WTC11 (cell line): Measurements from ENCODE around the gene RNF151.

Experiments used
- CBFB ChIP-seq: sonication (generic); formaldehyde crosslinking; IDR thresholded peaks from 2 replicates; pipeline ENCODE4 v1.8.1; 2022; ENCODE audit warnings: mild to moderate bottlenecking, low read depth, missing genetic modification reagents
- ETV6 ChIP-seq: sonication (generic); formaldehyde crosslinking; IDR thresholded peaks from 2 replicates; pipeline ENCODE4 v1.8.1; 2022; ENCODE audit warnings: mild to moderate bottlenecking, missing genetic modification reagents
- FOXJ3 ChIP-seq: sonication (generic); formaldehyde crosslinking; IDR thresholded peaks from 2 replicates; pipeline ENCODE4 v1.9.0; 2021; ENCODE audit warnings: missing genetic modification reagents, mild to moderate bottlenecking, borderline replicate concordance
- KAT7 ChIP-seq: sonication (generic); formaldehyde crosslinking; IDR thresholded peaks from 2 replicates; pipeline ENCODE4 v1.8.1; 2023; ENCODE audit warnings: missing genetic modification reagents, mild to moderate bottlenecking, borderline replicate concordance
- NR1H2 ChIP-seq: sonication (generic); formaldehyde crosslinking; IDR thresholded peaks from 2 replicates; pipeline ENCODE4 v1.9.0; 2021; ENCODE audit warnings: mild to moderate bottlenecking, moderate library complexity, missing genetic modification reagents
- NR2C2 ChIP-seq: sonication (generic); formaldehyde crosslinking; IDR thresholded peaks from 2 replicates; pipeline ENCODE4 v1.8.0; 2022; ENCODE audit warnings: mild to moderate bottlenecking, missing genetic modification reagents
- TP53 ChIP-seq: sonication (generic); formaldehyde crosslinking; IDR thresholded peaks from 2 replicates; pipeline ENCODE4 v1.8.1; 2023; ENCODE audit warnings: mild to moderate bottlenecking, missing genetic modification reagents
- ZNF121 ChIP-seq: sonication (generic); formaldehyde crosslinking; IDR thresholded peaks from 2 replicates; pipeline ENCODE4 v1.8.0; 2023; ENCODE audit warnings: missing genetic modification reagents
- TF ChIP-seq, protein P1 (sequence below): fragments of 200-600 bp; IDR thresholded peaks from 2 replicates; pipeline ENCODE4 v1.8.0; 2022; ENCODE audit warnings: antibody characterized with exemption
- TF ChIP-seq, protein P2 (sequence below): sonication (generic); formaldehyde crosslinking; IDR thresholded peaks from 2 replicates; pipeline ENCODE4 v1.8.0; 2022; ENCODE audit warnings: mild to moderate bottlenecking, missing genetic modification reagents
- TF ChIP-seq, protein P3 (sequence below): sonication (generic); formaldehyde crosslinking; conservative IDR thresholded peaks from 2 replicates; pipeline ENCODE4 v1.8.1; 2022; ENCODE audit warnings: mild to moderate bottlenecking, missing genetic modification reagents
- TF ChIP-seq, protein P4 (sequence below): sonication (generic); formaldehyde crosslinking; IDR thresholded peaks from 2 replicates; pipeline ENCODE4 v1.8.0; 2022; ENCODE audit warnings: mild to moderate bottlenecking, missing genetic modification reagents
- TF ChIP-seq, protein P5 (sequence below): sonication (generic); formaldehyde crosslinking; IDR thresholded peaks from 2 replicates; pipeline ENCODE4 v1.8.0; 2022; ENCODE audit warnings: mild to moderate bottlenecking, missing genetic modification reagents

DNA sequence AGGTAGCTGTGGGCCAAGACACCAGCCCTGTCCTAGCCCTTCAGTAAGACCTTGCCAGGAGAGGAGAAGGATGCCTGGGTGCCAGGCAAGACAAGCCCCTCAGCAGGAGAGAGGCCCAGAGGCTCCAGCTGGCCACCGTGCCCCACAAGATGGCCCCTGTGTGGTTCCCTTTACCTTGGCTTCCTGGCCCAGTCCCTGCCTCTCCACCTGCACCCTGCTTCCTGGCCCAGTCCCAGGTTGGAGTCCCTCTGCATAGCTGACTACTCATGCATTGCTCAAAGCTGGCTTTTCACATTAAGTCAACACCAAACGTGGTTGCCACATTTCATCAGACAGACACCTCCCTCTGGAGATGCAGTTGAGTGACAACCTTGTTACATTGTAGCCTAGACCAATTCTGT is 27.1 kb downstream of the RNF151 start:
- TF ChIP-seq, protein P1, sequence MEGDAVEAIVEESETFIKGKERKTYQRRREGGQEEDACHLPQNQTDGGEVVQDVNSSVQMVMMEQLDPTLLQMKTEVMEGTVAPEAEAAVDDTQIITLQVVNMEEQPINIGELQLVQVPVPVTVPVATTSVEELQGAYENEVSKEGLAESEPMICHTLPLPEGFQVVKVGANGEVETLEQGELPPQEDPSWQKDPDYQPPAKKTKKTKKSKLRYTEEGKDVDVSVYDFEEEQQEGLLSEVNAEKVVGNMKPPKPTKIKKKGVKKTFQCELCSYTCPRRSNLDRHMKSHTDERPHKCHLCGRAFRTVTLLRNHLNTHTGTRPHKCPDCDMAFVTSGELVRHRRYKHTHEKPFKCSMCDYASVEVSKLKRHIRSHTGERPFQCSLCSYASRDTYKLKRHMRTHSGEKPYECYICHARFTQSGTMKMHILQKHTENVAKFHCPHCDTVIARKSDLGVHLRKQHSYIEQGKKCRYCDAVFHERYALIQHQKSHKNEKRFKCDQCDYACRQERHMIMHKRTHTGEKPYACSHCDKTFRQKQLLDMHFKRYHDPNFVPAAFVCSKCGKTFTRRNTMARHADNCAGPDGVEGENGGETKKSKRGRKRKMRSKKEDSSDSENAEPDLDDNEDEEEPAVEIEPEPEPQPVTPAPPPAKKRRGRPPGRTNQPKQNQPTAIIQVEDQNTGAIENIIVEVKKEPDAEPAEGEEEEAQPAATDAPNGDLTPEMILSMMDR = no peak
- no peak for TF ChIP-seq ZNF121 (CRISPR knock-in tag)
- TF ChIP-seq, protein P2, sequence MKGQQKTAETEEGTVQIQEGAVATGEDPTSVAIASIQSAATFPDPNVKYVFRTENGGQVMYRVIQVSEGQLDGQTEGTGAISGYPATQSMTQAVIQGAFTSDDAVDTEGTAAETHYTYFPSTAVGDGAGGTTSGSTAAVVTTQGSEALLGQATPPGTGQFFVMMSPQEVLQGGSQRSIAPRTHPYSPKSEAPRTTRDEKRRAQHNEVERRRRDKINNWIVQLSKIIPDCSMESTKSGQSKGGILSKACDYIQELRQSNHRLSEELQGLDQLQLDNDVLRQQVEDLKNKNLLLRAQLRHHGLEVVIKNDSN (CRISPR knock-in tag) = no peak
- TF ChIP-seq ETV6 (CRISPR knock-in tag) = no peak
- TF ChIP-seq, protein P3, sequence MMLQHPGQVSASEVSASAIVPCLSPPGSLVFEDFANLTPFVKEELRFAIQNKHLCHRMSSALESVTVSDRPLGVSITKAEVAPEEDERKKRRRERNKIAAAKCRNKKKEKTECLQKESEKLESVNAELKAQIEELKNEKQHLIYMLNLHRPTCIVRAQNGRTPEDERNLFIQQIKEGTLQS (CRISPR knock-in tag) = no peak
- no peak for TF ChIP-seq NR1H2 (CRISPR knock-in tag)
- no peak for TF ChIP-seq TP53 (CRISPR knock-in tag)
- no peak for TF ChIP-seq CBFB (CRISPR knock-in tag)
- TF ChIP-seq KAT7 = no peak
- TF ChIP-seq, protein P4, sequence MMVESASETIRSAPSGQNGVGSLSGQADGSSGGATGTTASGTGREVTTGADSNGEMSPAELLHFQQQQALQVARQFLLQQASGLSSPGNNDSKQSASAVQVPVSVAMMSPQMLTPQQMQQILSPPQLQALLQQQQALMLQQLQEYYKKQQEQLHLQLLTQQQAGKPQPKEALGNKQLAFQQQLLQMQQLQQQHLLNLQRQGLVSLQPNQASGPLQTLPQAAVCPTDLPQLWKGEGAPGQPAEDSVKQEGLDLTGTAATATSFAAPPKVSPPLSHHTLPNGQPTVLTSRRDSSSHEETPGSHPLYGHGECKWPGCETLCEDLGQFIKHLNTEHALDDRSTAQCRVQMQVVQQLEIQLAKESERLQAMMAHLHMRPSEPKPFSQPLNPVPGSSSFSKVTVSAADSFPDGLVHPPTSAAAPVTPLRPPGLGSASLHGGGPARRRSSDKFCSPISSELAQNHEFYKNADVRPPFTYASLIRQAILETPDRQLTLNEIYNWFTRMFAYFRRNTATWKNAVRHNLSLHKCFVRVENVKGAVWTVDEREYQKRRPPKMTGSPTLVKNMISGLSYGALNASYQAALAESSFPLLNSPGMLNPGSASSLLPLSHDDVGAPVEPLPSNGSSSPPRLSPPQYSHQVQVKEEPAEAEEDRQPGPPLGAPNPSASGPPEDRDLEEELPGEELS = no peak
- TF ChIP-seq FOXJ3 (CRISPR knock-in tag) = no peak
- TF ChIP-seq, protein P5, sequence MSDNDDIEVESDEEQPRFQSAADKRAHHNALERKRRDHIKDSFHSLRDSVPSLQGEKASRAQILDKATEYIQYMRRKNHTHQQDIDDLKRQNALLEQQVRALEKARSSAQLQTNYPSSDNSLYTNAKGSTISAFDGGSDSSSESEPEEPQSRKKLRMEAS (CRISPR knock-in tag) = no peak
- no peak for TF ChIP-seq NR2C2 (CRISPR knock-in tag)
